GM21381 (cell line): ENCODE measurements around the gene SUN1.
A peak's percentile ranks its signal among the peaks of the same experiment; 100 is the strongest.
"Not testable (repeated sequence)": the region's sequence is repeated elsewhere in the genome, so short reads cannot be mapped to it uniquely, and the experiment has no call there.

ENCODE experiments used
- ATAC-seq: cut with Tn5 transposase; IDR thresholded peaks from one replicate; pipeline ENCODE4 v1.9.1; 2021; ENCODE audit warnings: mild to moderate bottlenecking, moderate library complexity; ENCODE audit not compliant: unreplicated experiment

Gene SUN1

DNA sequence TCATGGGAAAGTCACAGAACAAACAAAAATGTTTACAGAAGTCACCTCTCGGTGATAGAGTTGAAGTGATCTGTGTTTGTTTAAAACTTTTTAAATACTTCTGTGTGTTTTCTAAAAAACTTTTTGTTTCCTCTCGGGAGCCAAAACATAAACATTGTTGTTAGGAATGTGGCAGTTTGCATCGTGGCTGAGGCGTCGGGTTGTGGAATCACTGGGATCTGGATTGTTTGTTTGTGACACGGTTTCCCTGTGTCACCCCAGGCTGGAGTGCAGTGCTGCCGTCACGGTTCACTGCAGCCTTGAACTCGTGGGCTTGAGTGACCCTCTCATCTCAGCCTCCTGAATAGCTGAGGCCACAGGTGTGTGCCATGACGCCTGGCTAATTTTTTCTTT, 29.0 kb upstream of the SUN1 start:
- ATAC-seq: no peak

DNA sequence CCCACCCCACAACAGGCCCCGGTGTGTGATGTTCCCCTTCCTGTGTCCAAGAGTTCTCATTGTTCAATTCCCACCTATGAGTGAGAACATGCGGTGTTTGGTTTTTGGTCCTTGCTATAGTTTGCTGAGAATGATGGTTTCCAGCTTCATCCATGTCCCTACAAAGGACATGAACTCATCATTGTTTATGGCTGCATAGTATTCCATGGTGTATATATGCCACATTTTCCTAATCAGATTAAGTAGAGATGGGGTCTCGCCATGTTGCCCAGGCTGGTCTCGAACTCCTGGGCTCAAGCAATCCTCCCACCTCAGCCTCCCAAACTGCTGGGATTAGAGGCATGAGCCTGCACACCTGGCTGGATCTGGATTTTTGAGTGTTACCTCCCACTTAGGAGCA, 28.5 kb upstream of the SUN1 start:
- ATAC-seq: not testable (repeated sequence)

GRCh38 chr7:805261-805660, 27.0 kb upstream of the SUN1 start:
- no peak for ATAC-seq

GRCh38 chr7:815284-816216, 16.7 kb upstream of the SUN1 start:
- no peak for ATAC-seq

DNA sequence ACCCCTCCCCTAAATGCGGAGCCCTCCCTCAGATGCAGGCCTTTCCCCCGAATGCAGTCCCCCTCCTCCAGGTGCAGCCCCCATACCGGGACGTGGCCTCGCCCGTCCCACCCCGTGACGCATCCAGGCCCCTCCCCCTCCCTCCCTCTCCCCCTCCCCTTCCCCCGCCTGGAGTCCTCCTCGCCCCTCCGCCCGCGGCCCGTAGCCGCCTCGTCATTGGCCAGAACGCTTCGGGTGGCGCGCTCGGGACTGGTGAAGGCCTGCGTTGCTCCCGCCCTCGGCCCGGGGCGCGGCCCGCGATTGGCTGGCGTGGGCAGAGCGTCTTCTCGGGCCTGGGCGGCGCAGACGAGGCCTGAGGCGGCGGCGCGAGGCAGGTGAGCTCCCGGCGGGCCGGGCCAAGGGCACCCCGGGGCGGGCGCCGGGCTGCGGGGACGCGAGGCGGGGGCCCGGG, 16.0 kb upstream of the SUN1 start:
- peak; percentile 85 for ATAC-seq

GRCh38 chr7:816751-817671, 15.3 kb upstream of the SUN1 start:
- peak; percentile 18 for ATAC-seq

DNA sequence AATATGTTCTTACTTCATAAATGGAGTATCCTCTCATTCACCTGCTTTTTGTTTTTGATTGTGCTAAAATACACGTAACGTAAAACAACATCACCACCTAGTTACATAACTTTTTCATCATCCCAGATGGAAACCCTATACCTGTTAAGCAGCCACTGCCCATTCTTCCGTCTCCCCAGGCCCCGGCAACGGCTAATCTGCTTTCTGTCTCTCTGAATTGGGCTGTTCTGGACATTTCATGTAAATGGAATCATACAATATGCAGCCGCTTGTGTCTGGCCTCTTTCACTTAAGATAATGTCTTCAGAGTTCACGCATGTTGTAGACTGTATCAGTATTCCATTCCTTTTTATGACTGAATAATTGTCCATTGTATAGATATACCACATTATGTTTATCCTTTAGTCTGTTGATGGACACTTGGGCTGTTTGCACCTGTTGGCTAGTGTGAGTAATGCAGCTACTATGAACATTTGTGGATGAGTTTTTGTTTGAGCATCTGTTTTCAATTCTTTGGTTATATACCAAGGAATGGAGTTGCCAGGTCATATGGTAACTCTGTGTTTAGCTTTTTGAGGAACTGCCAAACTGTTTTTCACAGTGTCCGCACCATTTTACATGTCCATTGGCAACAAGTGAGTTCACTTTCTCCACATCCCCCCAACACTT, 14.1 kb upstream of the SUN1 start:
- no peak for ATAC-seq

DNA sequence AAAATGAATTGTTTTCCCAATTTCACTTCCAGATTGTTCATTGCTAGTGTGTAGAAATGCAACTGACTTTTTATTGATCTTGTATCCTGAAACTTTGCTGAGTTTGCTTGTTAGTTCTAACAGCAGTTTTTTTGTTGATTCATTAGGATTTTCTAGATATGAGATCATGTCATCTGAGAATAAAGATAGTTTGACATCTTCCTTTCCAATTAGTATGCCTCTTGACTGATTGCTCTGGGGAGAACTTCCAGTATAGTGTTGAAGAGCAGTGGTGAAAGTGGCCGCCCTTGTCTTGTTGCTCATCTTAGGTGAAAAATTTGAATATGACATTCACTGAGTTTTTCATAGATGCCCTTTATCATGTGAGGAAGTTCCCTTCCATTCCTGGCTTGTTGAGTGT, 11.9 kb upstream of the SUN1 start:
- no peak for ATAC-seq

- ATAC-seq: no peak
Measured at GRCh38 chr7:821688-822087, 10.6 kb upstream of the SUN1 start.

GRCh38 chr7:822692-823276, 9.5 kb upstream of the SUN1 start:
- ATAC-seq: no peak

- no peak for ATAC-seq
Measured at GRCh38 chr7:823649-824048, 8.6 kb upstream of the SUN1 start.

DNA sequence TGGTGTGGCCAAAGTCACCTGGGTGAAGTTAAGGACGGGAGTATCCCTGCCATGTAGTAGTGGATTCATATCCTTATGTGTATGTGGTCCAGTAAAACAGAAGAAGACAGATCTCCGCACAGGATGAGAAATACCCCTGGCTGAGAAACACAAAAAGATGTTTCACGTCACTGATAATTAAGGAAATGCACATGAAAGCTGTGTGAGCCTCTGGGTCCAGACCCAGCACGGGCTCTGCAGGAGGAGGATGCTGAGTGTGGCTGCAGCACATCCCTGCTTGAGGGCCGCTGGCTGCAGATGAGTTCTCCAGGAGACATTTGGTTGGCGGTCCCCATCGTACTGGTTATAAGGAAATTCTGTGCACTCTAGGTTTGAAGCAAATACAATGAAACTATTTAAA, 8.2 kb upstream of the SUN1 start:
- no peak for ATAC-seq

- no peak for ATAC-seq
Measured at GRCh38 chr7:824664-825063, 7.6 kb upstream of the SUN1 start.

DNA sequence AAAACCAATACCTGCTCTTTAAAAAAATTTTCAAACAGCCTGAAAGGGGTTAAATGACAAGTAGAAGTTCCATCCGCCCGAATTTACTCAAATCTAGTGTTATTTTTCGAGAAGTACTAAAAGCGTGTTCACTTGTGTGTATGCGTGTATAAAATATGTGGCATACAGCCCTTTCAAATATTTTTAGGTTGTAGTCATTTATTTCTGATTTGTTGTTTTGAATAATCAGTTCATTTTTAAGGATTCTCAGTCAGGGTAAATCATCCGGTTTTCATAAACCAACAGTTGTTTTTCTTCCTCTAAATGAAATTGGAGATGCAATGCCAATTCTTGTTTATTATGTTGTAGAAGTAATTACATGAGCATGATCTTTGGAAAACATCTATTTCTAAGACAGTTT, 6.9 kb upstream of the SUN1 start:
- no peak for ATAC-seq

GRCh38 chr7:826230-826917, 5.9 kb upstream of the SUN1 start:
- no peak for ATAC-seq

DNA sequence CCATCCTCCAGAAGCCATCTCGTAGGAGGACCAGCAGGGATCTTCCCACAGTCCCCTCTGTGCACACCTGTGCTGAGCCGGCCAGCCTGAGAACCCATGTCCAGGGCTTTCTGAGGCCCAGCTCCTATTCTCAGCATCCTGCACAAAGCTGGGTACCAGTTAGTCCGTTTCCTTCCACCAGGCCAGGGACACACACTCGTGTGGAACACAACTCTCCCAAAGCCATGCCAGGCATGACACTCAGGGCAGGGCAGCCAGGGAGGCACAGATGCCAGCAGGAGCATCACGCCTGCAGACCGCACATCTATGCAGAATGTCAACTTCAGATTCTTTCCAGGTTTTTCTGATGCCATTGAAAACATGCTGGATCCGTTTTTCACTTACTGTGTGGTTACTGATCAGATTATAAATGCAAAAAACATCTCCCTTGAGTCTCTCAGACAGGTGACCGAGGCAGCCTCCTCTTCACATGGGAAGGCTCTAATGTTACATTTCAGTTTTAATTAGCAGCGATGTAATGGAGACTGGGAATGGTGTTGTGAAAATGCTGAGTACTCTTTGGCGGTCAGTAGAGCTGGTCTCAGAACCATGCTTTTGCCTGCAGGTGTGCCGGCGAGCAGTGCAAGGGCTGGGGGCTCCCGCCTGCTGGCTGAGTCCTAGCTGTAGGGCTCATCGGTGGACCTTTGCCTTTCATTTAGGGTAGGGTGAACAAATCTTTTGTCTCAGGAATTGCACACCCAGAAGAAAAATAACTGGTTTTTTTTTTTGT, 3.3 kb upstream of the SUN1 start:
- no peak for ATAC-seq

- ATAC-seq: no peak
Measured at GRCh38 chr7:830069-830468, 2.2 kb upstream of the SUN1 start.

- ATAC-seq: peak; percentile 66
Measured at GRCh38 chr7:831596-832166, 595 bp upstream of the SUN1 start.

- ATAC-seq: no peak
Measured at GRCh38 chr7:832968-833424, 720 bp downstream of the SUN1 start.
